GM10847 (cell line): ENCODE data around the gene STX12.

ENCODE experiments used
- POLR2A ChIP-seq: IDR thresholded peaks from 2 replicates; pipeline ENCODE4 v1.6.1; 2011; ENCODE audit not compliant: insufficient read length; ENCODE audit errors: extremely low read depth

STX12 gene

DNA sequence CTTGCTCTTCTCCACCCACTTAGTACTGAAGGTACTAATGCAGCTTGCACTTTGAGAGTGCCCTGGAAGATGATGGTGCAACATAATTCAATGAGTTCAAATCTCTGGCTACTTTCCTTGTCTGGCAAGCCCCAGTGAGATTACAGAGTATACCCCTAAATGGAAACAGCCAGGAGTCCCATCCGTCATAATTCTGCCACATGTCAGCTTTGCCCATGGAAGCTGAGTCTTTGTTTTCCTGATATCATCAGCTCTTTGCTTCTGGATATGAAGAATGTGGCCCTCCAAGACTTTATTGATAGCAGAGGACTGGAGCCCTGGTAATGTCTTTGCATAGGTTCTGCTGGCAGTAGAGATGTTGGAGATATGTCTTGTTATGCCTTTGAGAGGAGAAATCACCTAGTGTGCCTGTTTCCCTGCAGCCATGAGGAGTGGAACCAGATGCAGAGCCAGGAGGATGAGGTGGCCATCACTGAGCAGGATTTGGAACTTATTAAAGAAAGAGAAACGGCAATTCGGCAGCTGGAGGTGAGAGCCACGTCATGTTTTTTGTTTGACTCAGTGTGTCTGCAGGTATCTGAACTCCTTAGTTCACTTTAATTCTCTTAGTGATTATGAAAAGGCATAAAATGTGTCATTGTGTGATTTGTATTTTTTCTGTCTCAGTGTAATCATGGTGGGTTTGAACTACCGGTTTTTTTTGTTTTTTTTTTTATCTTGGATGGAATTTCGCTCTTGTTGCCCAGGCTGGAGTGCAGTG is 38.9 kb downstream of the STX12 start:
- no peak for TF ChIP-seq POLR2A

DNA sequence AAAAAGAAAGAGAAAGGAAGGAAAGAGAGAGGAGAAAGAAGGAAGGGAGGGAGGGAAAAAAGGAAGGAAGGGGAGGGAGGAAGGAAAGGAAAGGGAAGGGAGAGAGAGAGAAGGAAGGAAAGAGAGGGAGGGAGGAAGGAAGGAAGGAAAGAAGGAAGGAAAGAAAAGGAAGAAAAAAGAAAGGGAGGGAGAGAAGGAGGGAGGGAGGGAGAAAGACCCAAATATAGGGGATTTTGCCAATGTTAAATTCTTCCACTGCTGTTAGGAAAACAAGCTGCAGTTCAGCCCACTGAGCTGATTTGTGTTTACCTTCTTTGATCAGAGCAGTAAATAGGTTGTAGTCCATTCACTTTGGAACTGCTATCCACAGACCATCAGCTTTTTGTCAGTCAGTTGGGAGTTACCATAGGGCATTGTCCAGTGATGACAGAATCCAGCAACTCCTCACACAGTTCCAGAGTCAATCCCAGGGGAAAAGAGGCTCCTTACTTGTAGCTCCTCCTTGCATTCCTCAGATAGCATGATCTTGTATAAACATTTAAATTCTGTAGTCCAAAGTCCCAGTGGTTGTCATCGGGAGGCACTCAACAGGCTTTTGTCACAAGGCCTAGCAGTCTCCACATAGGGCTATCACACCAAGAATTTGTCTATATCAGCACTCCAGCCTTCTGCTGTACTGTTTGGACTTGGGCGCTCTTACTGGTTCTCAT is 44.1 kb downstream of the STX12 start:
- no peak for TF ChIP-seq POLR2A

DNA sequence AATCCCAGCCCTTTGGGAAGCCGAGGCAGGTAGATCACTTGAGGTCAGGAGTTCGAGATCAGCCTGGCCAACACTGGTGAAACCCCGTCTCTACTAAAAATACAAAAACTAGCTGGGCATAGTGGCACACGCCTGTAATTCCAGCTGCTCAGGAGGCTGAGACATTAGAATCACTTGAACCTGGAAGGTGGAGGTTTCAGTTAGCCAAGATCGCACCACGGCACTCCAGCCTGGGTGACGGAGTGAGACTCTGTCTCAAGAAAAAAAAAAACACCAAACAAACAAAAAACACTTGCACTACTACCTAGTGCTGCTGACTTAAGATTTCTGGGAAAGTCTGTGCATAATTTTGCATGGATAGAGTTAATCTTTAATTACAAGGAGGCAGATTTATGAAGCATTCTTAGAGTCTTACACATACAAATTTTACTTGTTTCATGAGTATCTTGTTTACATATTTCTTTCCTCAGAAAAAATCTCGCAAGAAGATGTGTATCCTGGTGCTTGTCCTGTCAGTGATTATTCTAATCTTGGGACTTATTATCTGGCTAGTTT is 48.8 kb downstream of the STX12 start:
- no peak for TF ChIP-seq POLR2A

DNA sequence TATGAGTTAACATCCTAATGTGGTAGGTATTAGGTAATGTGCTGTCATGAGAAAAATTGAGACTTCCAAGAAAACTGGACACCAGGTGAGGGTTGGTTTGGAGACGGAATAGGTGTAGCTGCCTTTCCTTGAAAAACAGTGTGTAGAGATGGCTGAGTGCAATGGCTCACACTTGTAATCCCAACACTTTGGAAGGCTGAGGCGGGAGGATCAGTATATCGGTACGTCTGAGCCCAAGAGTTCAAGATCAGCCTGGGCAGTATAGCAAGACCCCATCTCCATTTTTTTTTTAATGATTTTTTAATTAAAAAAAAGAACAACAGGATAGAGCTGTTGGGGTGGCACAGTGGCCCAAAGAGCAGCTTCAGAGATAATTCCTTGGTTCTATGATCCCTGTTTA is 50.8 kb downstream of the STX12 start:
- no peak for TF ChIP-seq POLR2A

DNA sequence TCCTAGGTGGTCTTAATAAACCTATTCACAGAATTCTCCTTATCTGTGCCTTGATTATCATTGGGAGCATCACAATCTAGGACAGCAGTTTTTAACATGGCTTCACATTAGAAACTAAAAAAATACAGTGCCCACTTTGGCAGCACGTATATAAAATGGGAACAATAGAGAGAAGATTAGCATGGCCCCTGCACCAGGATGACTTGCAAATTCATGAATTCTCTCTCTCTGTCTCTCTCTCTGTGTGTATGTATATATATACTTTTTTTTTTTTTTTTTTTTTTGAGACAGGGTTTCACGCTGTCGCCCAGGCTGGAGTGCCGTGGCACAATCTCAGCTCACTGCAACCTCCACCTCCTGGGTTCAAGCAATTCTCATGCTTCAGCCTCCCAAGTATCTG is 51.4 kb downstream of the STX12 start:
- no peak for TF ChIP-seq POLR2A

DNA sequence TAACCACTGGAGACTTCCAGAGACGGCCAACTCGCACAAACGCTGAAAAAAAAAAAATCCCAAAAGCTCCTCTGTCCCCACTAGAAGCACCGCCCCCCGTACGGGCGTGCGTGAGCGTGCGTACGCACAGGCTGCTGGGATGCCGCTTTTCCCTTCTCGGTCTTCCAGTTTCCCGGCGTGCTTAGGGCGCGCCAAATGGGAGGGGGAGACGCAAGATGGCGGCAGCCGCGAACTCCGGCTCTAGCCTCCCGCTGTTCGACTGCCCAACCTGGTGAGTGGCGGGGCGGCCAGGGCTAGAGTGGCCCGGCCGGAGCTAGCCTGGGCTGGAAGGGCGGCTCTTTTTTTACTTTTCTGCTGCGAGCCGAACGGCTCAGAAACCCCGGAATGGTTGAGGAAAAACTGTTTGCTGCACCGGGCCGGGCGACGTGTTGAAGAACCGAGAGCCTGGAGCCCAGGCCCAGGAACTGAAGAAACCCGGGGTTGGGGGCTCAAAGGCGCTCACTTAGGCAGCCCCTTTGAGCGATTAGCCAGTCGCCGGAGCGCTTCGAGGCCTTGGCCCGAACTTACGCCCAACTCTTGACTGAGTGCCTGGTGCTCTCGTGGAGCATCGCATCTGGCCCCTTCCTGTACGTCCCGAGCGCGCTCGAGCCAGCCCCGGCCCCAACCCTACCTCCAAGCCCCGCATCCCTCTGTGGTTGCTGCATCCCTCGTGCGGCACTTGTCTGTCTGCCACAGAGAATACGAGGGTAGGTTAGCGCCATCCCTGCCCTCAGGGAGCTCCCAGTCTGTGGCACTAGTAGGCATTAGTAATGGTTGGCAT is 57.8 kb downstream of the STX12 start, which contains the start of gene PPP1R8:
Gene PPP1R8 (plus strand): TSS at position 162 of the 820 bp plus-strand sequence. CDS start 54 bp downstream, at position 216.
- TF ChIP-seq POLR2A, result peak; percentile 94

DNA sequence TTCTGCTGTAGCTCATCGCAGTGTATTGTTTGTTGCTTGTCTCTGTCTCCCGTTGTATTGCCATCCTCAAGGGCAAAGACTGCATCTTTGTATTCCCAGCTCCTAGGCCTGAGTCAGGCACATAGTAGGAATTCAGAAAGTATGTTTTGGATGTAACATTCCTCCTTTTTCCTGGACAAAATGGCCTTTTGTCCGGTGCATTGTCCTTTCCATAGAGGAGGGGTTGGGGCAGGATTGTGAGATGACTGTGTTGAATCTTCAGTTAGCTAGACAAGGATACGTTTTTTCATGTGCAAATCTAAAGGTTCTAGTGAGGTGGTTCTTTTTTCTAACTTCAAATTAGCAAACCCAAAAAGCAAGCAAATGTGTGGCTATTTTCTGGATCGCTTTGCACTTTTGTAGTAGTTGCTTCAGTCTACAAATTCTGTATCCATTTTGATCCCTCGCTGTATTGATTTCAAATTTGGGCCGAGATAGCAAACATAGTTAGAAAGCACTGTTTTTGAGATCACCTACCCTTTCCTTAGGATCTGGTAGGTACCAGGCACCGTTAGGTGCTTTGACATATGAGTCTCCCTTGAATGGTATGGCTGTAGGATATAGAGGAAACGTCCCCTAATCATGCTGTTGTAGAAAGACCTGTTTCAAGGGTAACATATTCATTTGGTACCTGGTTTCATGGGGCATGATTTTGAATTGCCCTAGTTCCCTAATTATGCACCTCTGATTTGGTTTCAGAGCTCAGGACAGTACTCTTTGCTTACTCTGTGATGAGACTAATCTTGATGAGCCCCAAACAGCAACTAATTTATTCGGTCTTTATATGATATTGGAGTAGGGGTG is 58.8 kb downstream of the STX12 start:
- no peak for TF ChIP-seq POLR2A

DNA sequence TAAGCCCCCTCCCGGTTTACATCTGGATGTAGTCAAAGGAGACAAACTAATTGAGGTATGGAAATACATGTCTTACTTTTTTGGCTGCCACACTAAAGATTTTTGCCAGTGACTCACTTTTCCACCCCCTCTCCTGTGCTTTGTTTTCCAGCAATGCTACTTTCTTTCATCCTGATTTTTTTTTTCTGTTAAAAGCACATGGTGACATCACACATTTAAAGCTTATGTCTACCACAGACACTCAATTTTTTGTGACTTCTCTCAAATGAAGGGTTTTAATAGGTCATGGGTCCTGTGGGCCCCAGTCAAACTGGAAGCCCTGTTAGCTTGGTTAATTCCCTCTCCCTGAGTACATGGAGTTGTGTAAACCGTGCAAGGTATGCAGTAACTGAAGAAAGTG is 59.7 kb downstream of the STX12 start:
- no peak for TF ChIP-seq POLR2A

DNA sequence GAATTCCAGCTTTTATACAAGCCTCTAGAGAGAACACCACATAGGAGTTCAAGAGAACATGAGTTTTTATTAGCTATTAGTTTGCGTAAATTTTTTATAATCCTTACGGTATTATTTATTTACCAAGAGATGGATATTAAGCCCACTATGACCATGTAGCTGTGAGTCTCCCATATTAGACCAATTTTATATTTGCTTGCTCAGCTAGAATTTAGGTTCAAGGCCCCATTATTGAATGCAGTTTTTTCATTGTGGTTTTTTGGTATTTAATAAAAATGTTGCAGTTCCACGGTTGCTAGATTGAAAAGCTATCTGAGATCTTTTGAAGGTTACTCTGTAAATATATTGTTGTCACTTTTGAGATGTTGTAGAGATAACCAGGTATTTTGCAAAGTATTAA is 60.5 kb downstream of the STX12 start:
- TF ChIP-seq POLR2A, result no peak

DNA sequence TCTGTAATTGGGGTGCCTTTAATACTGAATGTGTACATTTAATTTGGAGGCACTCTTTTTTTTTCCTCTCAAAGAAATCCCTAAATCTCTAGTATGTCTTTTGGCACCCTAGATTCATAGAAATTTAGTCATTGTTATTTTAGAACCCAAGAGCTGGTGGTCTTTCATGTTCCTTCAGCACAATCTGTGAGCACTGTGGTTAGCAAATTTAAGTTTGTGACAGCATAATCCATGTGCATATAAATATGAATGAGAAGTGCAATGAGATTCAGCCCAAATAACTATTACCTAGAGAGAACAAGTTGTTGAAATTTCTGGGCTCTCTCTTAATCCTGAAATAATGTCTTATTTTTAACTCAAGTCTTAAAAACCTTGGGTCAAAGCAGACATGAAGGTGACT is 62.0 kb downstream of the STX12 start:
- TF ChIP-seq POLR2A, result no peak

DNA sequence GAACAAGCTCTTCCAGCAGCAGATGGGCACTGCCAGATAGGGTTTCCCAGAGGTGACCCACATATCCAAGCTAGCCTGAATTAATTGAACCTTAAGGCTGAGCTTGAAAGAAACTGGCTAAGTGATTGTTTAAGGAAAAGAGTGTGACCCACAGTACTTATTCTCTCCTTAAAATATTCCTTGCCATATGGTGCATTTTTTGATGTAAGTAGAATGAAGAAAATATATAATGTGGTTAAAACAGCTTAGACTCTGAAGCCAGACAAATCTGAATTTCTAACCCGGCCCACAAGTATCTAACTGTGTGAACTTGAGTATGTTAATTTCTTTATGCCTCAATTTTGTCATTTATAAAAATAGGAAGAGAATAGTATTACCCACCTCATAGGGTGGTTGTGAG is 62.5 kb downstream of the STX12 start:
- no peak for TF ChIP-seq POLR2A

DNA sequence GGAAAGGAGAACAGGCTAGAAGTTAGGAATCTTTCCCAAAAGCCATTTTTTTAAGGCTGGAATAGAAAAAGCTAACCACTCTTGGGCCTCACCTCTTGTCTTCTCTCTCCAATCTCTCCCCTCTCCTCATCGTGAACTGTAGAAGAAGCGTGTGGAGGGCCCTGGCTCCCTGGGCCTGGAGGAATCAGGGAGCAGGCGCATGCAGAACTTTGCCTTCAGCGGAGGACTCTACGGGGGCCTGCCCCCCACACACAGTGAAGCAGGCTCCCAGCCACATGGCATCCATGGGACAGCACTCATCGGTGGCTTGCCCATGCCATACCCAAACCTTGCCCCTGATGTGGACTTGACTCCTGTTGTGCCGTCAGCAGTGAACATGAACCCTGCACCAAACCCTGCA is 76.9 kb downstream of the STX12 start:
- no peak for TF ChIP-seq POLR2A

DNA sequence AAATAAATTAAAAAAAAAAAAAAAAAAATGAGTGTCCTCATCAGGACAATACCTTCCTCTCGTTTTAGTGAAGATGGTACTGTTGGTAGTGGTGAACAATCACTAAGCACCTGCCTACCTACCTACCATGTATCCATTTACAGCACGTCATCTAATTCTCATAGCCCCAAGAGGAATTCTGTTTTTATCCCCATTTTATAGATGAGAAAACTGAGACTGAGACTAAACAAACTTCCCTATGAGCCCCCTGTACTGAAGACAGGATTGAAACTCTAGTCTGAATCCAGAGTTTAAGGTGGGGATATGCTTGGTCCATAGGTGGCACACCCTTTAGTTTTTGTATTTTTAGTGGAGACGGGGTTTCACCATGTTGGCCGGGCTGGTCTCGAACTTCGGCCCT is 82.1 kb downstream of the STX12 start:
- no peak for TF ChIP-seq POLR2A

DNA sequence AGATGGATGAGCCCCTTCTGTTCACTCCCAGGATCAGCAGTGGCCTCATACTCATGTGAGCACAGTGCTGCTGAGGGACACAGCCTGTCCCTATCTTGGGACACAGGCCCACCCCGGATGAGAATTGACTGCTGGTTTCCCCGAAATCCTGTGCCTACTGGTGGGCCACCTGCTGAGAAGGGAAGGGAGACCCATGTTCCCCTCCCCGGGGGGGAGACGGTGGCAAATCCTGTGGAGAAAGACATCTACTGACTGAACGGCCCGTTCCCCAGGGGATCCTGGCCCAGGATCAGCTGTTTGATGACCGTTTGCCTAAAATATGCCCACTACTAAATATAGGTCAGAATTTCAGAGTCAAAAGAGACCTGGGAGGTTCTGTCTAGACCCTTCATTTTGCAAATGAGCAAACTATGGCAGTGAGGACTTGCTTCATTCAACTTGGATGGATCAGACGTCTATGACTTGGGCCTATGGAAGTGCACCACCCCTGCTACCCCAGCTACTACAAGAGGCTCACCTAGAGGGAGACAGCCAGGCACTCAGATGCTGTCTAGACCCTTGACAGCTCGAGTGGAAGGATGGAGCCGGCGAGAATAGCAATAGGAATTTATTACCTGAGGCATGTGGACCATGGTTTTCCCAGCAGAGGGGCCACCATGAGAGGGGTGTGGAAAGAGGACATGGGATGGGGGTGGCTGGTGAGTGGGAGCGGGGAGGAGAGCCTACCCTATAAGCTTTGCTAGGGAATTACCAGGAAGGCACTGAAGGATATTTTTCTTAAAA is 83.7 kb downstream of the STX12 start:
- TF ChIP-seq POLR2A, result no peak
